Rectal smooth muscle tissue (tissue), 1 donor: ENCODE data around the gene CNTN6.

Experiments used
- H3K27ac ChIP-seq: one replicate; pipeline ENCODE4 v1.7.0; 2013; ENCODE audit warnings: low read depth, low read length, inconsistent platforms
- H3K27me3 ChIP-seq: one replicate; pipeline ENCODE4 v1.7.0; 2013; ENCODE audit warnings: low read length; ENCODE audit not compliant: control insufficient read depth, insufficient read depth
- H3K36me3 ChIP-seq: one replicate; pipeline ENCODE4 v1.7.0; 2013; ENCODE audit warnings: low read length; ENCODE audit not compliant: control insufficient read depth, insufficient read depth
- H3K4me1 ChIP-seq: one replicate; pipeline ENCODE4 v1.7.0; 2013; ENCODE audit warnings: low read length; ENCODE audit not compliant: control insufficient read depth, insufficient read depth
- H3K4me3 ChIP-seq: one replicate; pipeline ENCODE4 v1.7.0; 2013; ENCODE audit warnings: low read length
- H3K9ac ChIP-seq: one replicate; pipeline ENCODE4 v1.7.0; 2013; ENCODE audit warnings: low read length

The CNTN6 gene

DNA sequence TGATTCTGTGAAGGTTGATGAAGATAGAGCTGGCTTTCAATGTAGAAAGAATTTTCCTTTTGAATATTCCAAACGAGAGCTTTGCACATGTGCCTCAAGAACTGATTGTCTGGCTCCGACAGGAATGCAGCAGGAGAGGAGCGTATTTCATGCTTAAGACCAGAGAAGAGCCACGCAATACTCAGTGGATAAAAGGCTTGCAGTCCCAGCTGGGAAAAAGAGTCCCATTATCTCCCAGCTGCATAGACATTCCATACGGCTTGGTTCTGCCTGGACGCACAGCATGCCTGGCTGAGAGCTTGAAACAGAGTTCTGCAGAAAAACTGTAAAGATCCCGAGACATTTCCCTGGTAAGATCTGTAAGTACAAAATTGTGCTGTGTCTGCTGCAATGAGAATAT is at the start of gene CNTN6:
CNTN6 (plus strand) TSS at position 254 of the 400 bp plus-strand sequence. CDS start 54,985 bp downstream, outside the sequence.
- Histone ChIP-seq H3K27ac (no peak within 1 kb of the TSS), H3K36me3 (no peaks in the 10 kb centered on the region), H3K4me3 (no peak within 1 kb of the TSS), H3K9ac (no peak within 1 kb of the TSS), H3K4me1 (no peaks in the 10 kb centered on the region), H3K27me3 (no peaks in the 10 kb centered on the region)

GRCh38 chr3:1048558-1048957 is 44.3 kb upstream of the CNTN6 start:
- Histone ChIP-seq H3K27ac (no peak overlapping the region), H3K9ac (no peak overlapping the region), H3K36me3 (no peaks in the 10 kb centered on the region), H3K27me3 (no peaks in the 10 kb centered on the region), H3K4me1 (no peaks in the 10 kb centered on the region), H3K4me3 (no peak overlapping the region)

DNA sequence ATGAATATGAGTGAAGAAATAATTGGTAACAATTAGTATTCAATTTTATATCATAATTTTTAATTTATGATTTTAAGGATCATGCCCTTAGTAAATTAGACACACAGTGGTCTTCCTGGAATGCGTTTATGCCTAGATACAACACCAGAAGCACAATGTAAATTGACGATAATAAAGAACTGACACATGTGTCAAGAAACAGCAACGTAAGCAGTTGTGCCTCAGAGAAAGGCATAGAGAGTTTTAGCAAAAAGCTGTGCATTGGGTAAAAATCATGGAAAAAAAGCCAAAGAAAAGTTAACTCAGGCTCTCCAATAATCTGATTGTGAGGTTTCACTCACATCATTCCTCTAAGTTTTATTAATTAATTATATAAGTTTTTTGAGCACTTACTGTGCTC is 37.0 kb upstream of the CNTN6 start:
- Histone ChIP-seq H3K27me3 (no peaks in the 10 kb centered on the region), H3K36me3 (no peaks in the 10 kb centered on the region), H3K4me1 (no peaks in the 10 kb centered on the region), H3K4me3 (no peak overlapping the region), H3K27ac (no peak overlapping the region), H3K9ac (no peak overlapping the region)

DNA sequence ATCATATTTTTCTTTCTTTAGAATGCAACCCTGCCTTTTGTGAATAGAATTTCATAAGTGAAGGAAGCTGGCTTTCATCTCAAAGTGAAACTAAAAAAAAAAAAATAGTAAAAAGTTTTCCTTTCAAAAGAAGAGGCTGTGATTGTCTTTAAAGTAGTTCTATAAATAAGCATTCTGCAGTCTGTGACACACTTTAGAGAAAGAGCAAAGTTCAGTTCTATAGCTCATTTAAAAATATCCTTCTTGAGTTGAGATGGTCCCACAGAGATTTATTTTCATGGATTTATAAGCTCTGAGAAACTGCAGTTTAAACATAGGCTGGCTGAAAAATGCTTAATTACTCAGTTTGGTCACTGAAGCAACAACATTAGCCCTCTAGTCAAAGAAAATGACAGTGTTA is 36.1 kb upstream of the CNTN6 start:
- Histone ChIP-seq H3K4me1 (no peaks in the 10 kb centered on the region), H3K36me3 (no peaks in the 10 kb centered on the region), H3K4me3 (no peak overlapping the region), H3K9ac (no peak overlapping the region), H3K27ac (no peak overlapping the region), H3K27me3 (no peaks in the 10 kb centered on the region)

DNA sequence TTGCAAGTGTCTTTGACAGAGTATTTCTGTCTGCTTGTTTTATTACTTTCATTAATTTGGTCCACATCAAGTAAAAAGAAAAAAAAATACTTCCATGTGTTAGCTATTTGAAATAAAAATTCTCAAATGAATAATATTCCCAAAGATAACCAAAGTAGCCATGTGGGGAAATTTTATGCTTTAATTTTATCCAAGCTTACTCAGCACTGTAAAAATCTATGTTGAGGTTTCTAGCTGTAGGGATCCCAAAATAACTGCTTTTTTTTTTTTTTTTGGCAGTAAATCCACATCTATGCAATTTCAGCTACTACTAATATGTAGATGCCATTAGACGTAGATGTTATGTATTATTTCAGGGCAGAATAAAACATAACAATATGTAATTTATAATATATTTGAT is 35.4 kb upstream of the CNTN6 start:
- Histone ChIP-seq H3K4me3 (no peak overlapping the region), H3K4me1 (no peaks in the 10 kb centered on the region), H3K36me3 (no peaks in the 10 kb centered on the region), H3K27me3 (no peaks in the 10 kb centered on the region), H3K9ac (no peak overlapping the region), H3K27ac (no peak overlapping the region)

DNA sequence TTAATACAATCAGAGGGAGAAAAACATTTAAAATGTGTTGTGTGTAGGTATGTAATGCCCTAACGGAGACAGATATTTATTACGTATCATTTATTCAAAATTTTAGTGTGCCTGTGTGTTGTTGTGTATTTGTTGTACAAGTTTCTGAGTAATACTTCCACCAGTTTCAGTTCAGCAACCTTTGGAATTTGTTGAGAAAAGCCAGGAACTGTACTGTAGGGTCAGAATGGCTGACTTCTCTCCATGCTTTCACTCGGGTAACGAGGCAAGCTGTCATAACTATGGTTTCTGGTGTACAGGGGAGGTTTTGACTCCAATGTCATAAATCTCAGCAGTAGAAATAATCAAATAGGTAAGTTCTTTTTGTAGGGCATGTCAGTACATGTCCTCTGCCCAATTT is 23.8 kb upstream of the CNTN6 start:
- Histone ChIP-seq H3K36me3 (no peaks in the 10 kb centered on the region), H3K27me3 (no peaks in the 10 kb centered on the region), H3K4me3 (no peak overlapping the region), H3K4me1 (no peaks in the 10 kb centered on the region), H3K27ac (no peak overlapping the region), H3K9ac (no peak overlapping the region)

GRCh38 chr3:1072041-1072440 is 20.8 kb upstream of the CNTN6 start:
- Histone ChIP-seq H3K27ac (no peak overlapping the region), H3K36me3 (no peaks in the 10 kb centered on the region), H3K9ac (no peak overlapping the region), H3K4me1 (no peaks in the 10 kb centered on the region), H3K27me3 (no peaks in the 10 kb centered on the region), H3K4me3 (no peak overlapping the region)

DNA sequence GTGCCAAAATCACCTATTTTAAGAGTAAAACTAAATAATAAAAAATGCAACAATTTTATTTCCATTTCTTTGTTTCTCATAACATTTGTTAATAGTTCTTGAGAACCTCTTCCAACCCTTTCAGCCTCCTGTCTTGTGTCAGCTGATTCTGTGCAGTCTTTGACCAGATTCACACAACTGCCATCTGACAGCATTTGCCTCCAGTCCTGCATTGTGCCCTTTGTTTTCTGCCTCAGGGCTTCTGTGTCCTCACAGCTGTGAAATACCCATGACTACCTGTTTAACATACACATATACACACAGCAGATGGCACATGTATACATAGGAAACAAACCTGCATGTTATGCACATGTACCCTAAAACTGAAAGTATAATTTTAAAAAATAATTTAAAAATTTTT is 13.2 kb upstream of the CNTN6 start:
- Histone ChIP-seq H3K27ac (no peak overlapping the region), H3K4me3 (no peak overlapping the region), H3K9ac (no peak overlapping the region), H3K27me3 (no peaks in the 10 kb centered on the region), H3K4me1 (no peaks in the 10 kb centered on the region), H3K36me3 (no peaks in the 10 kb centered on the region)

GRCh38 chr3:1082108-1082507 is 10.7 kb upstream of the CNTN6 start:
- Histone ChIP-seq H3K4me1 (no peaks in the 10 kb centered on the region), H3K9ac (no peak overlapping the region), H3K27ac (no peak overlapping the region), H3K4me3 (no peak overlapping the region), H3K36me3 (no peaks in the 10 kb centered on the region), H3K27me3 (no peaks in the 10 kb centered on the region)

- no peak overlapping the region for H3K9ac ChIP-seq
- H3K27me3 ChIP-seq: no peaks in the 10 kb centered on the region
- H3K4me1 ChIP-seq: no peaks in the 10 kb centered on the region
- H3K36me3 ChIP-seq: no peaks in the 10 kb centered on the region
- no peak overlapping the region for H3K27ac ChIP-seq
- H3K4me3 ChIP-seq: no peak overlapping the region
Observed at GRCh38 chr3:1087066-1087560, 5.7 kb upstream of the CNTN6 start.

DNA sequence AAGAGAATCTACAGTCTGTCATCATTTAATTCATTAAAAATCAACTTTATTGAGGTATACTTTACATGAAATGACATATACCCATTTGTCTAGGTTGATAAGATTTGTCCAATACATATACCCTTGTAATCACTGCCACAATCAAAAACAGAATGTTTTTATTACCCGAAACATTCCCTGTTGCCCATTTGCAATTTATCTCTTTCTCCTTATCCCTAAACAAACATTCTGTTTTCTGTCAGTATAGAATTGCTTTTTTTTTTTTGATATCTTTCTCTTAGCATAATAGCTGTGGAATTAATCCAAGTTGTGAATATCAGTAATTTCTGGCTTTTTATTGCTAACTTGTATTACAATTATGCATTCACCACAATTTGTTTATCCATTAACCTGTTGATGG is 4.3 kb upstream of the CNTN6 start:
- Histone ChIP-seq H3K4me3 (no peak overlapping the region), H3K27ac (no peak overlapping the region), H3K4me1 (no peaks in the 10 kb centered on the region), H3K9ac (no peak overlapping the region), H3K36me3 (no peaks in the 10 kb centered on the region), H3K27me3 (no peaks in the 10 kb centered on the region)

- H3K27ac ChIP-seq: no peak overlapping the region
- H3K36me3 ChIP-seq: no peaks in the 10 kb centered on the region
- no peaks in the 10 kb centered on the region for H3K4me1 ChIP-seq
- H3K27me3 ChIP-seq: no peaks in the 10 kb centered on the region
- H3K4me3 ChIP-seq: no peak overlapping the region
- H3K9ac ChIP-seq: no peak overlapping the region
Observed at GRCh38 chr3:1091286-1091685, 1.5 kb upstream of the CNTN6 start.

DNA sequence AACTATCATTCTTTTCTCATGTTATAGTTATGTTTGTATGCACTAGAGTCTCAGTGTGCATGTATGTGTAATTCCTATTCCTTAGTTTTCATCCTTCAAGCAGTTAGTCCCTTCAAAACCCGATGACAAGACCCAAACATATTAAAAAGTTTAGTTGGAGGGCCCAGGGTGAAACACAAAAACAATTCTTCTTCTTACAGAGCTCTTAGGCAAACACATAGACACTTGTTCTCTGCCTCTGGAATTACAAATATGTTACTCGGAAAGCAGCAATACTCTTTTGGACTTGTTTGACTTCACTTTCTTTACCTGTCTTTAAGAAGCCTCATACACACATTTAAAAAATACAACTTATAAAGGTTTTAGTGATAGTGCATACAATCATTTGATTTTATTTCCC is 763 bp upstream of the CNTN6 start:
- Histone ChIP-seq H3K27ac (no peak overlapping the region), H3K4me1 (no peaks in the 10 kb centered on the region), H3K36me3 (no peaks in the 10 kb centered on the region), H3K4me3 (no peak overlapping the region), H3K9ac (no peak overlapping the region), H3K27me3 (no peaks in the 10 kb centered on the region)
